ENCODE measurements around the gene CLTC.
"Not testable (repeated sequence)": the region's sequence is repeated elsewhere in the genome, so short reads cannot be mapped to it uniquely, and the experiment has no call there.

CLTC gene

DNA sequence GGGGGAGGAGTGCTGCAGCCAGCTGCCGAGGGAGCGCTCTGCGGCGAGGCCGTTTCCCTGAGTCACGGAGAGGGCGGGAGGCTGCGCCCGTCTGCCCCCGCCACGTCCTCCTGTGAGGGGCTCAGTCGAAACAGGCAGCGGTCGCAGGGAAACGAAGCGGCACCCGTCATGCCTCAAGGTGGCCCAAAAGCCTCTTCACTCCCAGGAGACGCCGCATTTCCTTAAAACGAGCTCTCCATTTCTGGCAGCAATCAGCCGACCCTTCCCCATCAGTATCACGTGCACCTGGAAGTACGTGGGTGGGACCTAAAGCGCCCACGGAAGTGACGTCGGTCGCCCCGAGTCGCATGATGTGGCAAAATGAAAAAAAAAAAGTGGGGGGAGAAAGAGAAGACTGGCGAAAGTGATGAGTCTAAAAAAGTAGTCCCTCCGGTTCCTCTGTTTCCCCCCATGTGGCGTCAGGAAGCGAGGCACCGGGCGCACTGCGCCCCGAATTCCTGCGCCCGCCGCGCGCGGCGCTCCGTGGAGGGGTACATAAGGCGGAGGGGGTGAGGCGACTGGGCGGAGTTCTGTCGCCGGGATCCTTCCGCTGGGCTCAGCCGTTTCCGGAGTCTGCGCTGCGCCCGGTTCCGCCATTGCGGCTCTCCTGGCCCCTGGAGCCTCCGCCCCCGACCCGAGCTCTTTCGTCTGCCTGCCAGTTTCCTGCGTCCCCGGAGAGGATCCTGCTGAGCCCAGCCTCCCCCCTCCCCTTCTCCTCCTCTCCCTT is at the start of gene CLTC:
CLTC (plus strand) TSS at position 598 of the 766 bp plus-strand sequence. CDS start 237 bp downstream, outside the sequence.
- DNase-seq = peak; percentile 77 to 88

DNA sequence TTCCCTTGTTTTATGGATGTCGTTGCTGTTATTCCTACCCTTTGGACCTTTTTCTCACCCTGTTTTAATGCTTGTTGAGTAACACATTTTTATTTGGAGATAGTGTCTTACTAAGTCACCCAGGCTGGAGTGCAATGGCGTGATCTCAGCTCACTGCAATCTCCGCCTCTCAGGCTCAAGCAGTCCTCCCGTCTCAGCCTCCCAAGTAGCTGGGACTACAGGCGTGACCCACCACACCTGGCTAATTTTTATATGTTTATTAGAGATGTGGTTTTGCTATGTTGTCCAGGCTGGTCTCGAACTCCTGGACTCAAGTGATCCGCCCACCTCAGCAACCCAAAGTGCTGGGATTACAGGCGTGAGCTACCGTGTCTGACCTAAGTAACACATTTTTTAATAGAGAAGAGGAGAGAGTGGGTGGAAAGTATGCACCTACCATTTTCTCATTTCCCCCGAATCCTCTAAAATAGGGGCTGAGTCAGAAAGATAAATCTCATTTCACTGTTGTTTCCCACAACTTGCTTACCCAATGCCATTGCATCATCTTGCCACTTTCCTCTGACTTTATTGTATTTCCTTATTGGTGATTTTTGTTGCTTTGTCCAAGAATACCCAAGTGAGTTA is 47.3 kb upstream of the CLTC start:
- DNase-seq = no peak

DNA sequence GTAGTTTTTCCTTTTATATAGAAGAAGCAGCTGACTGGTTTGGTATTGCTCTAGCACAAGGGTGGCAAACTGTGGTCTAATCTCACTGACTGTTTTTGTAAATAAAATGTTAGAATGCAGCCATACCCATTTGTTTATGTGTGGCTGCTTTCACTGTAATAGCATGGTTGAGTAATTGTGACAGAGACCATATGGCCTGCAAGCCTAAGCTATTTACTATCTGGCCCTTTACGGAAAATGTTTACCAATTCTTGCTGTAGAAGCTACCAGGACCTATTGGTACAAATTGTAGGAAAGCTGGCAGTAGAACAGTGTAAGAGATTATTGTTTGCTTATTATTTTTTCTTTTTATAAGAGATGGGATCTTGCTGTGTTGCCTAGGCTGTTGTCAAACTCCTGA is 35.5 kb upstream of the CLTC start:
- not testable (repeated sequence) for DNase-seq

DNA sequence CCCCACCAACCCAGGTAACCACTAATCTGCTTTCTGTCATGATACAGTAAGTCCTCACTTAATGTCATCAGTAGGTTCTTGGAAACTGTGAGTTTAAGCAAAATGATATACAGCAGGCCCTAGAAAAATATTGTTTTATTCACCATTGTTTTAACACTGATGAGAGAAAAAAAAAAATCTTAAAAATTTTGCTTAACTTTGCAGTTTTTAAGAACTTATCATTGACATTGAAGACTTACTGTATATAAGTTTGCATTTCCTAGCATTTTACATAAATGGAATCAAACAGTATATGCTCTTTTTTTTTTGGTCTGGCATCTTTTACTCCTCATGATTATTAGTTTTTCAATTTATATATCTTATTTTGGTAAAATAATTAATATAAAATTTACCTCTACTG is 19.5 kb upstream of the CLTC start:
- no peak for DNase-seq

DNA sequence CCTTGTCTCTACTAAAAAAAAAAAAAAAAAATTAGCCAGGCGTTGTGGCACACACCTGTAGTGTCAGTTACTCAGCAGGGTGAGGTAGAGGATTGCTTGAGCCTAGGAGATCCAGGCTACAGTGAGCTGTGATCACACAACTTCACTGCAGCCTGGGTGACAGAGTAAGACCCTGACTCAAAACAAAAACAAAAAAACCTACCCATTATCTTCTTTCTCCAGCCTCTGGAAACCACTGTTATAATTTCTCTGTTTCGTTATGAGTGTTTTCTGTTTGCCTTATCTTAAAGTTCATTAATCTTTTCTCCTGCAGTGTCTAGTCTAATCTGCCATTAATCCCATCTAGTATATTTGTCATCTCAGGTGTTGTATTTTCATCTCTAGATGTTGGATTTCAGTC is 18.6 kb upstream of the CLTC start:
- DNase-seq = no peak

DNA sequence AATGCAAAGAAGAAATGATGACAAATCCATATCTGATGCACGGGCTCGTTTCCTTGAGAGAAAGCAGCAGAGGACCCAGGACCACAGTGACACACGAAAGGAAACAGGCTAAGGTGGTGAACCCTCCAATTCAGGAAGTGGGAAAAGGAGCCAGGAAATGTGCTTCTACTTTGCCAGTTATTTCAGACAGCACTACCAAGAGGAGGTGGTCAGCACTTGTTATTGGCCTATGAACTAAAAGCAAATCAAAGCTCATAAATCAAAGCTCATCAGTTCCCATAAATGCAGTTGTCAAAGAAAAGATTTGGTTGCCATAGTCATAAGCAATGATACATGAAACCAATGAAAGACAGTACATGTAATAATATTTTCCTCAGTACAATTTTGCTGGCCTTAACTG is 12.6 kb upstream of the CLTC start:
- DNase-seq = no peak

DNA sequence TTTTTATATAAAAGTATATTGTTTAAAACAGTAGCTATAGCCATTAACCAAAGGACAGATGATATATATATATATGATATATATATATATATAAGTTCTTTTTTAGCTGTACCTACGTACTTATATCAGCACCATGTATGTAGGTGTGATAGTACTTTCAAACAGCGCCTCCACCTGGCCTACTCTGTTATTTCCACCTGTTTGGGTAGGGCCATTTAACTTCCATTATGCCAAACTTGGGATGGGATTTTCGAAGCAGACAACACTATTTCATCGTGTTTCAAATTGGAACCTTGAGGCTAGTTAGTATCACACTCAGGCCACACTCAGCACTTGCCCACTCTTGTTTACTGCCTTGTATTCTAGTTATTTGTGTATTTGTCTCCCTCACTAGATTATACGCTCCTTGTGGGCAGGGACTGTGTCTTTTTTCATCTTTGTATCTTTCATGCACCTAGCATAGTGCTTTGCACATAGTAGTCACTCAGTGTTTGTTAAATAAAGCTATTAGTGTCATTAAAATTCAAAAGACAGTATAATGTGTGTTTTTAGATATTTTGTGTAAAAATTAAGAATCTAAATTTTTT is 11.8 kb upstream of the CLTC start:
- no peak for DNase-seq

DNA sequence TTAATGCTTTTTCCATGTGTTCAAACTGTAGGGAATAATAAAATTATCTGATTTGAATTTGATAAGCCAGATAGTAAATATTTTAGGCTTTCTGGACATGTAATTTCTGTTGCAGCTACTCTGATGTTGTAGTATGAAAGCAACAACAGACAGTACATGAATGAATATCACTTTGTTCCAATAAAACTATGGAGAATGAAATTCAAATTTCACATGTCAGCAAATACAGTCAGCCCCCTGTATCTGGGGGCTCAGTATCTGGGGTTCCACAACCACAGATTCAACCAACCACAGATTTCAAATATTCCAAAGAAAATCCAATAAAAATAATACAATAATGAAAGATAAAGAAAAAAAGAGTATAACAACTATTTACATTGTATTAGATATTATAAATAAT is 8.2 kb upstream of the CLTC start:
- no peak for DNase-seq

DNA sequence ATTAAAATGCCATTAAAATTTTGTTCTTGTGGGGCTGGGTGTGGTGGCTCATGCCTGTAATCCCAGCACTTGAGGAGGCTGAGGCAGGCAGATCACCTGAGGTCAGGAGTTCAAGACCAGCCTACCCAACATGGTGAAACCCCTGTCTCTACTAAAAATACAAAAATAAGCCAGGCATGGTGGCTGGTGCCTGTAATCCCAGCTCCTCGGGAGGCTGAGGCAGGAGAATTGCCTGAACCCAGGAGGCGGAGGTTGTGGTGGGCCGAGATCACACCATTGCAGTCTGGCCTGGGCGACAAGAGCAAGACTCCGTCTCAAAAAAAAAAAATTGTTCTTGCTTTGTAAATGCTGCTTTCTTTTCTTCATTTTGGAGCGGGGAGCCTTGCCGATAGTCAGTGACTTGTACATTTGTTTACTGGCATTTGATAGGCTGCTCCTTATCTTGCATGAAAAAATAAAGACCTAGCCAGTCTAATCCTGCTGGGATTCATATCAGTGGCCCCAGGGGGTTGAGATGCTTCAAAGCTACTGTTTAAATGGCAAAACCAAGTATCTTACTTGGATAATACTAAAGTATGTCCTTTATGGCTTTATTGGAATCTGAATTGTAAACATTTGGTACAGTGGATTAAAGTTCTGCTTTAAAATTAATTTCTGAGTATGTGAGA is 3.3 kb upstream of the CLTC start:
- no peak for DNase-seq

DNA sequence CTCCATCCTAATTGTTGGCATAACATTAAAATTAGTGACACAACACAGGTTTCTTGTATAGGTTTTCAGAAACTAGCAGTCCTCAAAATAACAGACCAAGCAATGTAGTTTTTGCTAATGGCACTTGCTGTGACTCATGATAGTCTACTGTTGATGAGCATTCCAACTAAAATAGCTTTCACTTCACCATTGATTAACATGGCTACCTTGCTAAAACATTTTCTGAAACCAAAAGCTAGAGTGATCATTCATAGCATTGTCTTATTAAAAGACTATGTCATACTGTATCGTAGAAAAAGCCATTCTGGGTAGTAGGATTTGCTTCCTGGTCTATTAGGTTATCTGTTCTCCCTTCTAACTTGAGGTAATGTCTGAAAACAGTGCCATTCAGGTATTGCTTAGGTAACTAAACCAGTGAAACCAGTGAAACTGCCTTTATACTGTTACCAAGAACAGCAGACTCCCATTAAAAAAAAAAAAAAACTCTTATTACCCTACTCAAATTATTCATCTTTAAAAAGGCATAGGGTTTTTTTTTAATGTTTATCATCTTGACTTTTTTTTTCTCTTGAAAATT is 2.5 kb upstream of the CLTC start:
- DNase-seq = no peak

DNA sequence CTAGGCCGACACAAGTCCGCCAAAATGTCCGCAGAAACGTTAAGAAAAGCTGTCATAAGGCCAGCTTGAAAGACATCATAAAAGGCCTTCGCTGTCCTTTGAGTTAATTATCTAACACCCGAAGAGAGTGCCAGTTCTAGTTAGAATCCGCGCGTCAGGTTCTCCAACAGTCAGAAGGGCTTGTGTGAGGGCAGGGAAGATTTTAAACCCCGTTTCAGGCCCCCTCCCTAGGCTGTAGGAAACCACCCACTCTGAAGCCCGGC is 729 bp upstream of the CLTC start:
- DNase-seq = no peak

DNA sequence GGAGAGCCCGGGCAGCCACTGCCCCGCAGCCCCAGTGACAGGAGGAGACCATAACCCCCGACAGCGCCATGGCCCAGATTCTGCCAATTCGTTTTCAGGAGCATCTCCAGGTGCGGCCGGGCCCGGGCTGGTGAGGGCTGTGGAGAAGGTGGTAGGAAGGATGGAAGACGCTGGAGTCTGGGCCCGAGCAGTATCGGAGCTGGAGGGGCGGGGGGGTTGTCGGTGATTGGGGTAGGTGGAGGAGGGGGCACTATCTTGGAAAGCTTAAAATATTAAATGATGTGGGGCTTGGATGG is 317 bp downstream of the CLTC start:
- DNase-seq = no peak

DNA sequence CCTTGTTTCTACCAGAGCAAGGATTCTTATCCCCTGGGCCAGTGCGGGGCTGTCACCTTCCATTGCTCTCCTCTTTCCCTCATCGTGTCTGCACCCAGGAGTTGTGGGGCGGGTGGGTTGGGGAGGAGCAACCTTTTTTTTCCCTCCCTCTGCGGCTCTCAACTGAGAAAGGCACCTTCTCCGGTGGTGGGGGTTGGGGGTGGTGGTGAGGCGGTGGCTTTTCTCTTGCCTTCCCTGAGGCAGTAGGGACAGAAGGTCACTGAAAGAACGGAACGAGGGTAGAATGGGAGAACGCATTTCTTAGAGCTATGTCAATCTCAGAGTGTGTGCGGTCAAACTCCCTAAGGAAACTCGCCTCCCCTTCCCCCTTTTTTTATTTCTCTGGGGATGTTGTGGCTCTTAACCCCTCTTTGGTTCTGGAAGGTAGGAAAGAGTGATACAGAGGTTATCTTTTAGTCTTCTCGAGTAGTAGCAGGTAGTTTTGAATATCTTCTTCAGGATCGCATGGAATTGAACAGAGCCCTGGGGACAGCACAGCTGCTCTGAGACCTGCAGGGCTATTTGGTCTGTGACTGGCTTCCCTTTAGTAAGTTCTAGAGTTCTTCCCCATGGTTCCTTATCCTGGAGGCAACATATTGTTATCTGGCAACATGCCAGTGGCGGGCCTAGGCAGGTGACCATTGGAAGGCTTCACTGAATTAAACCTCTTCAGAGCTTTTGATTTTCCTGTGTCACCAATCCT is 994 bp downstream of the CLTC start:
- no peak for DNase-seq

DNA sequence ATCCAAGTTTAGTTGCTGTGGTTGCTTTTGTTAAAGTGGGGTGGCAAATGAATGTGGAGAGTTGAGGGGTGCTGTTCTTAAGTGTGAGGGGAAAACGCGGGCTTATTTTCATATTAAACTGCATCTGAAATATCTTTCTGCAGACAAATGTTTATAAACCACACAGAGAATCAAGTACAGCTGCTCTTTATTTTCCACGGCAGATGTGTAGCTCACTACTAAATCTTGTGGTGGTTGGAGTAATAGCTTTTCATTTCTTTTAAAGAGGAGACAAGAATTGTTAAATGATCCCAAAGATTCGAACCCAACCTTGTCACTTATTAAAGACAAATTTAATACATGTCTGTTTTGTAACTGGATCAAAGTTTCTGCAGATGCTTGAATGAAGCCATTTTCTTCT is 2.1 kb downstream of the CLTC start:
- no peak for DNase-seq

DNA sequence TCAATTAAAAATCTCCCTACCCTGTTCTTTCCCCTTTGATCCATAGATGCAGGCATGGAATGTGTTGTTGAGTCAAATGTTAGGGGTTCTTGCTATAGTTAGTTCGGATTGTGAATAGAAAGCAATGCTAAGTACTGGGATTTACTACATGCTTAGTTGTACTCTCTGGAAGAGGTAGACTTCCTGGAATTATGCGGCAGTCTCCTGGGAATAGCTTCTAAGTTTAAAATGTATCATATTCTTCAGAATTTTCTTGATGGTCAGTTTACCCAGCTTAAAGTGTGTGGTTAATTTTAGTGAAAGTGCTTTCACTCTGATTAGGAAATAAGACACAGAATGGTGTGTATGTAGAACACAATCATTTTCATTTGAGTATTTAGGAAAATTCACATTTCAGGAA is 3.5 kb downstream of the CLTC start:
- no peak for DNase-seq

DNA sequence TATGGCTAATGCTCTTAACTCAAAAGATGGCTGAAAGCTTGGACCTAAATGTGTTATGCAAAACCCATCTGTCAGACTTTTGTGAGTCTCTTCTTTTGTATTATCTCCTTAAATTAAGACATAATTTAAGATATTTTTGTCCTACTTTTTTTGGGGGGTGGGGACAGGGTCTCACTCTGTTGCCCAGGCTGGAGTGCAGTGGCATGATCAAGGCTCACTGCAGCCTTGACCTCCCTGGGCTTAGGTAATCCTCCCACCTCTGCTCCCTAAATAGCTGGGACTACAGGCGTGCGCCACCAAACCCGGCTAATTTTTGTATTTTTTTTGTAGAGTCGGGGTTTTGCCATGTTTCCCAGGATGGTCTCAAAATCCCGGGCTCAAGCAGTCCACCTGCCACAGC is 7.1 kb downstream of the CLTC start:
- DNase-seq = no peak

DNA sequence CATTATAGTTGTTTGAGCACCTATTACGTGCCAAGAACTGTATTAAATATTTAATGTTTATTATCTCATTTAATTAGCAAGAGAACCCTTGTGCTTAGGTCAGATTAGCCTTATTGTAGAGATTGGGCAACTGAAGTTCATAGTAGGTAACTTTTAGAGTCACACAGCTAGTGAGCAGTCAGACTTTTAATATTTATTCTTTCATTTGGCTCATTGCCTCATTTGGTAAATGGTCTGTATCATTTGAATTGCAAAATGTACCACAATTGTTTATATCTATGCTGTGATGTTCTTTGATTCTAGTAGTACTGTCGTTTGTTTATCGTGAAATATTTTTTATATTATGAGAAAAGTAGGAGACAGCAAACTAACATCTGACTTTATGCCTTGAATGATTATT is 7.6 kb downstream of the CLTC start:
- no peak for DNase-seq

DNA sequence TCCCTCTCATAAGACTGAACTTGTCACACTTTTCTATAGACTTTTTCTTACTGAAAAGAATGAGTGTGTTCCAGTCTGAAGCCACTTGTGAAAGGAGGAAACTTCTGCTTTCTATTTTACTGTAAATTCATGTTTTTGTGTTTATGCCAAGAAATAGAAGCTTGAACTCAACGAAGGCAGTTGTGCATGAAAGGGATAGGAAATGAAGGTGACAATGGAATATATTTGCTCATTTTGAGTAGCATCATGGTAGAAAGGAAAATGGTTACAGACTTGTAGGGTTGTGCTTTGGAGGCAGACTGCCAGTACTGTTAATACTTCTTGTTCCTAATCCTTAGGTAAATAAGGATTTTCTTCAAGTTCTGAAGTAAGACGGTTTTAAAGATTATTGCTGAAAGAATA is 8.1 kb downstream of the CLTC start:
- no peak for DNase-seq

DNA sequence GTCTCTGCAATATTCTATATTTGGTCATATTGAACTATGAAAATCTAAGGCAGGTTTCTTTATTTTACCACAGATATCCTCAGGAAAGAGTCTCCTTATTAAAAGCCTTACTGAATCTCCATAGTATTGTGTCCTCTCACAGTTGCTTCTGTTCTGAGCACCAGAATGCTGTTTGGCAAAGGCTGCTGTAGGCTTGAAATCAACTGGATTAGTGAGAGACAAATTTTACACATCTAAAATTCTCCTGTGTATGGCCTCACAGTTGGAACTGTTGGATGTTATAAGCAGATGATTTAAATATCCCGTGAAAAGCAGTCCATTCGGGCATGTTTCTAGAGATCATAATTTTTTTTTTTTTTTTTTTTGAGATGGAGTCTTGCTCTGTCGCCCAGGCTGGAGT is 9.5 kb downstream of the CLTC start:
- no peak for DNase-seq

DNA sequence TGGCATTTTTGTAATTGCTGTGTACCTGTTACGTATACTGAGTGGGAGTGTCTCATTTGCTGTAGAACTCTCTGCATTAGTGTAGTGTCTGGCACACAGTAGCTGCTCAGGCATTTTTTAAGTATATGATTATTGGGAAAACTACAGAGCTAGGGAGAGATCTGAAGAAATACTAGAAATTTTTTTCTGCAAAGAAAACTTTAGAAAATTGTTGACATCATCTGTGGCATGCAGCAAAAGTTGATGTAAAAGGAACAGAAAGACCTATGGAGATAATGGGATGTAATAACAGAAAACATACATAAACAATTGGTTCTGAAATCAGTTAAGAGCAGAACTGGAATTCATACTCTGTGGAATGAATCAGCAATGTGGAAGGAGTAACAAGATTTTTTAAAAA is 11.6 kb downstream of the CLTC start:
- no peak for DNase-seq

DNA sequence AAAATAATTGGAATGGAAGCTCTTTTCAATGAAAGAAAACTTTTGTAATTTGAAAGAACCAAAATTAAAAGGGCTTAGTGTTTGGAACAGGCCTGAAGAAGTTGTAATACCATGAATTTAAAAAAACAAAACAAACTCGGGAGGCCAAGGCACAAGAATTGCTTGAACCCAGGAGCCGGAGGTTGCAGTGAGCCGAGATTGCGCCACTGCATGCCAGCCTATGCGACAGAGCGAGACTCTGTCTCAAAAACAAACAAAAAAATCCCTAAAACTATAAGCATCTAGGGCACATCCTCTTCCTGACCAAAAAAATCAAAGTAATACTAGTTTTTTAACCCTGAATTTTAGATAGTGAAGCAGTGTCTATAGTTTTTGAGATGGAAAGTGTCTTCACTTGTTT is 12.7 kb downstream of the CLTC start:
- DNase-seq = no peak

DNA sequence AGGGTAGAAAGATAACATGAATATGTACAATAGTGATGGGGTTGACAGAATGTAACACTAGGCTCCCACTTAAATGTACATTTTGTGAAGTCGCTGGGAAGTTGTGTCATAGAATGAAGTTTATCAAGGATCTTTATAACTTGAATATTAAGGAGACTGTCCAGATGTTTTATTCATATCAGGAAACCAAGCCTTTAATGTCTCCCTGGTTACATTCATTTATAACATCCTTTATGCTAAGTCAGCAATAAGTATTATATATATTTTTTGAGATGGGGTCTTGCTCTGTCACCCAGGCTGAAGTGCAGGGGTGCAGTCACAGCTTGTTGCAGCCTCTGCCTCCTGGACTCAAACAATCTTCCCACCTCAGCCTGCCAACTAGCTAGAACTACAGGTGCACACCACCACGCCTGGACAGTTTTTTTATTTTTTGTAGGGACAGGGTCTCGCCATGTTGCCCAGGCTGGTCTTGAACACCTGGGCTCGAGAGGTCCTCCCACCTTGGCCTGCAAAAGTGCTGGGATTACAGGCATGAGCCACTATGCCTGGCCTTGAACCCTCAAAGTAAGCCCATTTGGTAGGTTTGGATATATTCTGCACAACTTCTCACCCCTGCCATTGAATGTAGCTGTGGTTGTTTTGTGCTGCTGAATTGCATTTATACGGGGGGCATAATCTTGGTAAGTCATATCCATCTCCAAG is 14.1 kb downstream of the CLTC start:
- DNase-seq = no peak

Data from NCI-H1930 (cell line).